IPS-15b (cell line): ENCODE results near the gene SLC16A5.

Source experiments
- H3K27me3 ChIP-seq: one replicate; pipeline ENCODE4 v1.6.1; 2013; ENCODE audit warnings: low read length; ENCODE audit not compliant: control insufficient read depth, insufficient read depth
- H3K36me3 ChIP-seq: one replicate; pipeline ENCODE4 v1.6.1; 2013; ENCODE audit warnings: low read length; ENCODE audit not compliant: control insufficient read depth, insufficient read depth
- H3K4me1 ChIP-seq: one replicate; pipeline ENCODE4 v1.6.1; 2013; ENCODE audit warnings: mild to moderate bottlenecking, low read length; ENCODE audit not compliant: control insufficient read depth, insufficient read depth
- H3K4me3 ChIP-seq: one replicate; pipeline ENCODE4 v1.5.1; 2013; ENCODE audit warnings: low read depth, low read length
- H3K9ac ChIP-seq: one replicate; pipeline ENCODE4 v1.6.1; 2013; ENCODE audit warnings: low read depth, mild to moderate bottlenecking, low read length
- H3K9me3 ChIP-seq: one replicate; pipeline ENCODE4 v1.6.1; 2013; ENCODE audit warnings: mild to moderate bottlenecking, low read length; ENCODE audit not compliant: control insufficient read depth, insufficient read depth

The SLC16A5 gene

DNA sequence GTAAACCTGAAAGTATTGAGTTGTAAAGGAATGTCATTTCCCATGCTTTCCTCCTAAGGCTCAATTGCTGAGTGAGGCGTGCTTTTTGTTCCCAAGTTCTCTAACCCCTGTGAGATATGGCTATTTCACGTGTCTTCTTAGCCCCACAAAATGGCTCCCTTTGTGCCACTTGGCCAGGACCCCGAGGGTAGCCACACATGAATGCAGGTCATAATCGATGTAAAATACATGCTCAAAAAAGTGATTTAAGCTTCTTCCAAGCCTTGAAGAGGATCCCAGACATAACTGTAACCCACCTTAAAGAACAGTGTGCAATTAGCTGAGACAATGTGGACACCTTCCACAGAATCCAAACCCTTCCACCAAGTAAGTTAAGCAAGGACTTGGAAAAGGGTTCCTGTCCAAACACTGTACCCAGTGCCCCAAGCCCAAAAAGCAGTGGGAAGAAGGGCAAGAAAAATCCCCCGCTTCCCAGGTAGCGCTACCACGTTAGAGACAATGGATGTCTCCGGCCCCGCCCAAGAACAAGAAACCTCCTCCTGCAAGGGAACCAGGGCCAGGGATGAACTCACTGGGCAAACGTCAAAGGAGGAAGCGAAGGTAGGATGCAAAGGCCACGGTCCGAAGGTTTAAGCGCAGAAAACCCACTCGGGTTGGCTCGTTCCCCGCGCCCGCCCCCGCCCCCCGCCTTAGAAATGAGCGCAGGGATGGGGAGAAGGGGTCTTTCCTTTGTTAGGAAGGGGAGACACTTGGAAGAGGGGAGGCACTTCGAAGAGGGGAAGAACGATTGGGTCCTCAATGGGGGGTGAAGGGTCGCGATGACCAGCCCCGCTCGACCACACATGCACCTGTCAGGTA is 65.4 kb downstream of the SLC16A5 start:
- Histone ChIP-seq H3K9ac (peak overlapping the region; percentile 89), H3K27me3 (no peaks in the 10 kb centered on the region), H3K9me3 (no peaks in the 10 kb centered on the region), H3K4me3 (peak overlapping the region; percentile 88), H3K36me3 (peaks cover 4% of the 10 kb centered on the region), H3K4me1 (peaks cover 12% of the 10 kb centered on the region)

DNA sequence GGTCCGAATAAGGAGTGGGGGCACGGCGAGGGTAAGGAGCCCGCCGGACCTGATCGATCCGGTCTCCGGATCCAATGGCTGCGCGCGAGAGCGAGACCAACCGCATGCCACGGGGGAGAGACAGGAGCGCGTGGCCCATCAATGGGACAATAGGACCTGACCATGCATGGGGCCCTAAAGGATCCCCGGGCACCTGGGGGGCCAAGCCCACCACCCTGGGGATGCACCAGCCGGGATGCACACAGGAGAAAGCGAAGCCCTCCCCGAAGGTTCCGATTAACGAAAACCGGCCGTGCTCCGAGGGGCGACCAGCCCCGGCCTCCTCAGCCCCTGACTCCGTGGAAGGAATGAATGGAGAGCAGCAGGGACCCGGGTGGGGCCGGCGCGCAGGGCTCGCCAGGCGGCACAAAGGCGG is 66.0 kb downstream of the SLC16A5 start:
- H3K27me3 ChIP-seq, result no peaks in the 10 kb centered on the region
- H3K9me3 ChIP-seq, result no peaks in the 10 kb centered on the region
- peak overlapping the region; percentile 83 for H3K9ac ChIP-seq
- H3K4me3 ChIP-seq, result peak overlapping the region; percentile 88
- H3K36me3 ChIP-seq, result no peaks in the 10 kb centered on the region
- peaks cover 12% of the 10 kb centered on the region for H3K4me1 ChIP-seq

DNA sequence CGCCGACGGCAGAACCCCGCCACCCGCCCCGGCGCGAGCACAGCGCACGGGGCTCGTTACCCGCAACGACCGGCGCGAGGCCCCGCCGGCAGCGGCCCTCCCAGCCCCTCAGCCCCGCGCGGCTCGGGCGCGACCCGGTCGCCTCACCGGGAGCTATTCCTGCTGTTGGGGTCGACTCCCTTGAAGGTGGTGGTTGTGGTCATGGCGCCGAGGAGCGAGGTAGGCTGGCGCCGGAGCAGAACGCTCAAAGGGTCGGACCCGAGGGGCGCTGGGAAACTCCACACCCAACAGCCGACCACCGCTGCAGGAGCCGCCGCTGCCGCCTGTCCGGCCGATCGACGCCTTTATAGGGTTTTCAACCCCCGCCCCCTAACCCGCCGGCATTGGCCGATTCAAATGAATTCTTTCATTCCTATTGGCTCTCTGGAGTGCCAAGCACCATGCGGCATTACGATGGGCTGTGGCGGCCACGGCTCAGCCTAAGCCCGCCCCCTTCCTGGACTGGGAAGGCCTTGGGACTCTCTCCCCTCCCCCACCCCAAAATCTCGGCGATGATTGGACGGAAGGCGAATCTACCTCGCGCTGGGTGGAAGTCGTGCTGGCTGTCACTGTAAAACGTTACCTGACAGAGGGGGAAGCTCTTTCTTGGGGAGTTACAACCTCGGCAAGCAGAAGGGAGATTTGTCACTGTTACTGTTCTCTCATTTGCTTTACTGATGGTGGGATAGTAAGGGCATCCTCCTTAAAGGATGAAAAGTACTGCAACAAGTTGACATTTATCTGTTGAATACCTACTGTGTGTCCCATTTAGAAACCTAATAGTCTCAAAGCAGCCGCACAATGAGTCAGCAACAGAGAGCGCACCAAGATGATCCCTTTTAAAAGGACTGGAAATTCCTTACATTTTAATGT is 66.7 kb downstream of the SLC16A5 start, which contains the start of gene JPT1:
Gene JPT1, minus strand, starts transcription at position 318 of the 912 bp plus-strand sequence. Its CDS starts 115 bp downstream, at position 203.
- peak within 1 kb of the TSS; percentile 89 for H3K9ac ChIP-seq
- no peaks in the 10 kb centered on the region for H3K27me3 ChIP-seq
- peaks cover 12% of the 10 kb centered on the region for H3K4me1 ChIP-seq
- peak within 1 kb of the TSS; percentile 88 for H3K4me3 ChIP-seq
- no peaks in the 10 kb centered on the region for H3K36me3 ChIP-seq
- H3K9me3 ChIP-seq, result no peaks in the 10 kb centered on the region

DNA sequence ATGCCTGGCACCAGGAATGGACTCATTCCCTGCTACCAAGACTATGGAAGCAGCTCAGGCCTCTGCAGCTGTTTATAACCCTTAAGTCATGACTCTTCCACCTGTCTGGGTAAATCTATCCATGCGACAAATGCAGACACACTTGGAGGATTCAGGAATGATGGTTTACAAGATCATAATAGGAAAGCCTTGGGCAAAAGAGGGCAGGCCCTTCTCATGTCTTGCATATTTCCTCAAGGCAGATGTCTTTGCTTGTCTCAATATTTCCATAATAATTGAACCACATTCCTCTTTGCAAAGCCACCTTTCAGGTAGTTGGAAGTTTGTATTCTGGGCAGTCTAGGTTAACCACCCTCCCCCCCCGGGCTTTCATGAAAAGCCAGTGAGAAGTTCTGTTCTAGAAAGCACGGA is 67.4 kb downstream of the SLC16A5 start:
- no peaks in the 10 kb centered on the region for H3K27me3 ChIP-seq
- H3K4me3 ChIP-seq, result peak overlapping the region; percentile 36
- no peaks in the 10 kb centered on the region for H3K9me3 ChIP-seq
- no peak overlapping the region for H3K9ac ChIP-seq
- H3K36me3 ChIP-seq, result no peaks in the 10 kb centered on the region
- H3K4me1 ChIP-seq, result peaks cover 8% of the 10 kb centered on the region
